GM21390 (cell line): ENCODE results near the gene EEIG1.

Source experiments
- ATAC-seq: cut with Tn5 transposase; IDR thresholded peaks from one replicate; pipeline ENCODE4 v1.9.1; 2021; ENCODE audit not compliant: unreplicated experiment

The EEIG1 gene

DNA sequence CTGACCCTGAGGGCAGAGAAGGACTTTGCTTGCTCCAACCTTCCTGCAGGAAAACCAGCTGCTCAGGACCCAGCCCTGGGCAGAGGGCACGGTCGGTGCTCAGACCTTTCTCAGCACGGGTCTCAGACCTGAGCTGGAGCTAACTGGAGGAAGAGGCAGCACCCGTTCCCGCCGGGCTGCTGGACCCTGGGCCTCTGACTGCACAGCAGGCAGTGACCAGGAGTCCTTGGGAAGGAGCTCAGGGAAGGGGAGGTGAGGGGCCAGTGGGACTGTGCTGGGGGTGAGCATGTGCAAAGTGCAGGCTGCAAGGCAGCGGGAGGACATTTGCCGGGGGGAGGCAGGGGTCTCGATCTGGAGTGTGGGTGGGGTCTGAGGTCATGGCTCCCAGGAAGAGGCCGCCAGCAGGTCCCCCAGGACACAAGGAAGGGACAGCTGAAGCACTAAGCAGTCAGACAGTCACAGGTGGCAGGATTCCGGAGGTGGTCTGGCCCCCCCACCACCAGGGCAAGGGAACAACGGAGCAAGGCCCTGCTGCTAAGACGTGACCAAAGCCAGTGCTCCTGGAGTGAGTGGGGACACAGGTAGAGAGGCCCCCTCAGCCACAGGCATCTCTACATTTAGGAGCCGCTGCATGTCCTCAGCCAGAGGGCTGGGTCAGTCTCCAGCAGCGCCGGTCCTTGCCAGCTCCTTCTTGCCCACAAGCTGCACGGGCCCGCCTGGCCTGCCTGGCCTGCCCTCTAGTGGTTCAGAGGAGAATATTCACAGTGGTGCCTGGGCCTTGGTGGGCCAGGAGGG lies 38.4 kb downstream of the EEIG1 start:
- ATAC-seq: no peak

DNA sequence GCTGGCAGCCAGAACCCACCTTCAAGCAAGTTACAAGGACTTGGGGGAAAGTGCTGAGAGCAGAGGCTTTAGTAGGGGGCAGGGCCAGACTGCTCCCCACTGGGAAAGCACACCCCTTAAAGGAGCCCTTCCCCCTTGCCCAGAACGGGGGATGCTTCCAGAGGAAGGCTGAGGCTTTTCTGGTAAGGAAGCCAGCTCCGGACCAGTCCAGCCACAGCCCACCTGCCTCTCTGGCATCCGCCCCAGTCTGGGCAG lies 38.9 kb downstream of the EEIG1 start:
- ATAC-seq: no peak

DNA sequence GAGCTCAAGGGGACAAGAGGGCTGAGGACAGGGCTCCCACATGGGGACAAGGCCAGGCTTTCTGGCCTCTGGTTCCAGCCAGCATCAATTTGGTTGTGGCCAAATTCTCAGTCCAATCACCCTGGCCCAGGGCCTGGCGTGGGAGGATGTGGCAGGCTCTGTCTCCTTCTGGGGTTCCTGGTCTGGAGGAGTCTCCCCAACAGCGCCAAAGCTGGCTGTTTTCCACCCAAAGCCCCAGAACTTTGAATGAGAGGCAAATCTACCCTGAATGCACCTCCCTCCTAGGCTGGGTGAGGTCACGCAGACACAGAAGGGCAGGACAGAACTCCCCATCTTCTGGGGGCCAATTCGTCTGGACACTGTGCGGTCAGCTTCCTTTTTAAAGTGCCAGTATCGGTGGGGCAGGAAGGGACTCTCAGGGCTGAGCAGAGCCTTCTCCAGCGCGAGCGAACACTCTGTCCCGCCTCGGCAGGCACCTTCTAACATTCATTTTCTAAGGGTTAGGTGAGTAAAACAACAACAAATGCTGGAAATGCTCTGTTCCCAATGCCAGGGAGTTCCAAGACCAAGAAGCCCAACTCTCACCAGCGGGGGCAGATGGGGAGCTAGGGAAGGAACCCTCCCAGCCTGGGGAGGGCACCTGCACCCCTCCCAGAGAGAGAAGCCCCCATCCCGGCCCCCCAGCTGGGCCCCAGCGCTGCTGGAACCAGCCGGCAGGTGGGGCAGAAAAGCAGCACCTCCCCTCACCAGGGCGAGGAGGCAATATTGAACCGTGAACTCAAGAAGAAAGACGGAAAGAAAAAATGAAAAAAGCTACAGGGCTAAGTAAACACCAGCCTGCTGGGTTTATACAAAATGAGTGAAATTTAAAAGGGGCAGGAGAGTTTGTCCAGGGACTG lies 39.5 kb downstream of the EEIG1 start:
- no peak for ATAC-seq

DNA sequence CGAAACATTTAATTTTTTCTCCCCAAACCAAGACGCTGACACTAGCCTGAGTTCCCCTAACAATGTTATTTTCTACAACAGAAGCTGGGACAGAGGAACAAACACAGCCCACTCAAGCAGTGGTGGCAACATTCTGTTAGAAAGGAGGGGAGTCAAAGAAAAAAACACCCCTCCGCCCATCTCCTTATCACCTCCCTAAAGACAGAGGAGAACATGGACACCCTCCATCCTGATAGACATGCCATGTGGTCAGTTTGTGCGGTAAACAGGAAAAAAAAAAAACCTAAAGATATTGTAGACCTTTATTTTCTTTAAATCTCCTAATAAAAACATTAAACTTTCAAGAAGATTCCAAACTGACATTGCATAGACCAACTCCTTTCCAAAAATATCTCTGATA lies 40.2 kb downstream of the EEIG1 start:
- no peak for ATAC-seq

DNA sequence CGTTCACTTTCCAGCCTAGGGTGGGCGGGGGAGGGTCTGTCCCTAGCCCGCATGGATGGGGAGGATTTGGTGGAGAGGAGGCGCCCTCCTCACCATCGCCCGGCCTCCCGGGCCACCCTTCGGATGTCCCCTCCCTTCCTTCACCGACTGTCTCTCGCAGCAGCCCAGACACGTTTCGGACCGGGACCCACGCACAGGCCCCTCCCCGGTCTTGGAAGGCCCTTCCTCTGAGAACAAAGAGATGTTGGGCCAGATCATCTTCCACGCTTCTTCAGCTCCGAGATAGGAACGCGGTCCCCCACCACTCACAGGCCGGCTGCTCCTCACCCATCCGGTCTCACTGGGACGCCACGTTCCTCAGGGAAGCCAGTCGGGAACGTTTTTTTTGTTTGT lies 42.5 kb downstream of the EEIG1 start:
- no peak for ATAC-seq

DNA sequence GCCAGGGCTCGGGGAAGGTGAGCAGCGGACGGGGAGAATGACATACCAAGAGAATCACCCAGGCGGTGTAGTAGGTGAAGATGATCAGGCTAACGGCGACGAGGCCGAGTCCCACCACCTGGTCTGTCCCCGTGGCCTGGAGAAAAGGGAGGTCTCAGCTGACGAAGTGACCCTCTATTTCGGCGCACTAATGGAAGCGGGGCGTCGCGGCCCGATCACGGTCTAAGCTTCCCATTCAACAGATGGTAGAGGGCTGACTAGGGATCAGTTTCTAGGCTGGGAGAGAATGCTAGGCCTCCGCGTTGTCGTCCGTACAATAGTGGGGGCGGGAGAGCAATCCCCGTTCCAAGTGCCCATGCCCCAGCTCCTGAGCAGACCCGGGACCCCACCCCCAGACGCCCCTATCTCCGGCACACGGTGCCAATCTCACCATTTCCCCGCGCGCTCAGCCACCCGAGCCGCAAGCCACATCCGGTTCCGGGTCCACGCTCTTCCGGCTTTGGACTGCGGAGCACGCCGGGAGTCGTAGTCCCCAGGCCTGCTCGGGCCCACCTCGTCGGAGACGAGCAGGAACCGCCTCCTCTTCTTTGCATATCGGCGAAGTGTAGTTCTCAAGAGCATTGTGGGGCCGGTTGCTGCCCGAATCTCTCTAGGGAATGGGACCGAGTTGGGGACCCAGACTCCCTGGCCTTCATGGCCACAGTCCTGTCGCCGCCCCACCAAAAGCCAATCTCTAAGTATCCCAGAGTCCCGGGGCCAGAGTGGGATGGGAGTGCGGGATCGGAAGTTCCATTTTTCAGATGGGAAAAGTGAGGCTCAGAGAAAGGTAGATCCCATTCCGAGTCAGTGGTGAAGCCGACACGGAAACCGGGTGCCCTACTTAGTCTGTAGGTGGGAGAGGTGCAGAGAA lies 43.1 kb downstream of the EEIG1 start, which contains the start of gene DPM2:
Gene DPM2, minus strand, starts transcription at position 467 of the 910 bp plus-strand sequence. Its CDS starts 34 bp downstream, at position 433.
- peak; percentile 94 for ATAC-seq

DNA sequence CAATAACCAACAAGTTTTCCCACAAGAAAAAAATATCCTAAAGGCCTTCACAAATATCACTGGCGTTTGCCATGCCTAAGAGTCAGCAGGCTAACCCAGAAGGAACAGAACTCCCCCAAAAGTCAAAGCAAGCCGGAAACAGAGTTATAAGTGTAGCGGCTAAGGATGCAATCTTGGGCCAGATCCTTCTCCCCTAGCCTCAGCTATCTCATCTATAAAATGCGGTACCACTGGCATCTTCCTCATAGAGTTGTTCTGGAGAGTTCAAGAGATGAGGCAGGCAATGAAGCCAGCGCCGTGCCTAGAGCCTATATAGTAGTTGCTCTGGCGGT lies 43.8 kb downstream of the EEIG1 start:
- no peak for ATAC-seq

DNA sequence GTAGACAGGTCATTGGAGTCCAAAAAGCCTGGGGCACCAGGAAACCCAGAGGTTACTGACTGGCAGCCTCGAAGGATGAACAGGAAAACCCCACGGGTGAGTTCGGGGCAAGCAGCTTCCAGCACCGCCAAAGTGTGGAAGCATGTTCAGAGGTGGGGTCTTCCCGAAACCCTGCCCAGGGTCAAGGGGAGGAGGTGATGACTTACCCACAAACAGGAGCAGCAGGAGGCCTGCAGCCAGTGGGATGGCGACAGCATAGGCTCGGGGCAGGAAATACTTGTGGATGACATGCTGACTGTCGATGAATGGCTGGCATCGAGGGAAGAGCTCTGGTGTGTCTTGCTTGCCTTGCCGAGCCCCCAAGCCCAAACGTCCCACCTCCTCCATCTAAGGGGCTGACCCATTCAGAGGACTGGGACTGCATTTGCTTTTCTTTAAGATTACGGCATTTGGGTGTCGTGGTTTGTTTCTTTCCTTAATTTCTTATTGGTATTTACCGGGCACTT lies 44.4 kb downstream of the EEIG1 start:
- no peak for ATAC-seq

DNA sequence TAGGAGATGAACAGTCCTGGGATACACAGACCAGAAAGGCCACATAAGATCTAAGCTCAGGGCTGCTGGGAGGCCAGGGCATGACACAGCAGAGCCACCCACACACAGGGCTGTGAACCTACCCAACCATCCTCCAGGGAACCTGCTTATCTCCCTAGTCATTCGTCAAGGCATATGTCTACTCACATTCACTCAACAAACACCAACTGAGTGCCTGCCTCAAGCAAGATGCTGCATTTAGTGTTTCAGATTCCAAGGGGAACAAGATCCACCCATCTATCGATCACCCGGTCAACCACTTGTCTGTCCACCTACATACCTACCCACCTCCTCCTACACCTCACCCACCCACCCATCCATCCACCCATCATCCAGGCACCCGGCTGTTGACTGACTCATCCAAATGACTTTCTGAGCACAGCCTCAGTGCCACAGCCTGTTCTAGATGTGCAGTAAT lies 45.0 kb downstream of the EEIG1 start:
- no peak for ATAC-seq

DNA sequence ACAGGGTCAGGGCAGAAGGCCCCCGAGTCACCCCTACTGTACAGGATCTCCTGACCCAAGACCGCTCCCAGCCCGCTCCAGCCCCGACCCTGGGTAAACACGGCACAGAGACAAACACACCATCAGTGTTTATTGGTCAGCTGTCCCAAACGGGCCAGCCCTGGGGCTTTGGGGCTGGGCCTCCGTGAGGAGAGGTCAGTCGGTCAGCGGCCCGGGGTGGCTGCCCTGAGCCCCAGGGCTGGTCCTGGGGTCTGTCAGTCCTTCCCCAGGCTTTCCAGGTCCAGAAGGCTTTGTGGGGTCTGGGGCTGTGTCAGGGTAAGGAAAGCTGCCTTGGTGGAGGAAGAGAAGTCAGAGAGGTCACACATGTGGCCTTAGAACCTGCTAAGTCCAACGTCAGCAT lies 45.8 kb downstream of the EEIG1 start:
- ATAC-seq: no peak

DNA sequence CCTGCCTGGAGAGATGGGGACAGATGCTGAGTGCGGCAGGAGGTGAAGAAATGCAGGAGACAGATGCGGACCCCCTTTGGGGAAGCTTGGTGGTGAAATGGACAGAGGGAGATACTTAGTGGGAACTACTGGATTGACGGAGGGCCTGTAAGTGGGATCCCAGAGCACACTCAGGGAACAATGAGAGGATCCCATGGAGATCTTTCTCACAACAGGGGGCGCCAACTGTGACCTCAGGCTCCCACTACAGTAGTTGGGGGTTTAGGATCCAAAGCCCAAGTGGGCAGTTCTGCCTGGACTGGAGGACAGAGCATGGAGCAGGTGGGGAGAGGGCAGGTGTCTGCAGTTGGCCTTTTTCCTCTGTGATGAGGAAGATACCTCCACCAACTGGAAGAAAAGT lies 46.5 kb downstream of the EEIG1 start:
- ATAC-seq: no peak

DNA sequence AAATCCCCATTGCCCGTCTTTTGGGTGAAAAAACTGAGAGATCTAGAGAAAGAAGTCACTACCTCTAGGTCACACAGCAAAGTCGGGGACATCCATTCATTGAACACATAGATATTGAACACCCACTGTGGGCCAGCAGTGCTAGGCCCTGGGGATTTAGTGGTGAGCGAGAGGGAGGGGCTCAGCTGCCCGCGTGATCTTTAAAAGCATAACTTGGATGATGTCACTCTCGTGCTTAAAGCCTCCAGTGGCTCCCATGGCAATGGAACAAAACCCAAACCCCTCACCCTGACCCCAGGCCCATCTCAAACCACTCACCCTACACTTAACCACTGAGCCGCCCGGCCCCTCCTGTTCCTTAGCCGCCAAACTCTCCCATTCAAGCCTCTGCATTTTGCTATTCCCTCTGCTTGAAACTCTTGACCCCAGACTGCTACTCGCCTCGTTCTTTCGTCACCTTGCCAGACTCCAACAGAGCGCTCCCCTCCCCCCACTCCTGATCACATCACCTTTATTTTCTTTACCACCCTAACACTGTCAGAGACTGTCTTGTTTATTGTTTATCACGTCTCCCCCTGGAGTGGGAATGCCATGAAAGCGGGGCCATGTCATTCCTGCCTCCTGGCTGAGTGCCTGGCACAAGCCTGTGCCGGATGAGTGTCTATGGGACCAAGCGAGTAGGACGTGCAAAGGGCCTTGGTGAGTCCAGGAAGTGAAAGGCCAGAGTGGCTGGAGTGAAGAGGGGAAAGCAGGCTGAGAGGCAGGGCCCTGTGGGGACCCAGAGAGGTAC lies 49.5 kb downstream of the EEIG1 start:
- ATAC-seq: peak; percentile 14
